ENCODE measurements around the gene ZNF408.

ZNF408 gene

DNA sequence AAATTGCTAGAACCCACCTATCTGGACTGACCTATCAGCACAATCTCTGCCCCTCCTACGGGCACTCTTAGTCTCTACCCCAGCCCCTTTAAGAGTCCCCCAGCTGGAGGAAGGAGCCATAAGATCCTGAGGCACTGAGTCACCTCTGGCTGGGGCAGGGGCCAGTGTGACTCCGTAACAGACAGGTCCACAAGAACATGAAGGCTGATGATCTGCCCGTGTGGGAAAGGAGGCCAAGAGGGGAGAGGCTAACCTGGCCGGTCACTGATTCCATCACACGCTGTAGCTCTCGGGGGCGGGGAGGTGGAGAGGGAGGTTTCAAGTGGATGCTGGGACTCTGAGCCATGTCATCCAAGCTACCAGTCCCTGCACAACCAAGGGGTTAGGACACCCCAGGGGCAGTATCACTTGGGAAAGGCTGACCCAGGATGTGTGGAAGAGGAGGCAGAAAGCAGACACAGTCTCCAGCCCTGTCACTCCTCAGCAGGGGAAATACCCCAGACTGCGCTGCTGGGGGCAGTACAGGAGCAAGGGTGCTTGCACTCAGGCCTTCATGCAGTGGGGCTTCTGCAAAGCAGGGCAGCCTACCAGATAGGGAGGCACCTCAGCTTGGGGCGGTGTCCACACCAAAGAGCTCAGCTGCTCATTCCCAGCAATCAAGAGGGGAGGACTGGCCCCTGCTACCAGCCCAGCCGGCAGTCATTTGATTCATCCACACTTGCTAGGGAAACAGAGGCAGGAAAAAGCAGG lies 22.7 kb upstream of the ZNF408 start:
- no peak overlapping the region for H2AFZ ChIP-seq (ENCODE audit: low read length)
- H4K20me1 ChIP-seq (ENCODE audit: insufficient read depth, low read length, poor library complexity, severe bottlenecking) = no peaks in the 10 kb centered on the region
- H3K9me2 ChIP-seq (replicated peaks; ENCODE audit: low read depth, low read length) = no peaks in the 10 kb centered on the region
- peaks cover 16% of the 10 kb centered on the region; the same call in 1 of the 2 replicates for H3F3A ChIP-seq (ENCODE audit: low read depth)
- no peak overlapping the region for H3K4me2 ChIP-seq (ENCODE audit: low read depth, low read length, poor library complexity, severe bottlenecking)
- TF ChIP-seq, protein P1, sequence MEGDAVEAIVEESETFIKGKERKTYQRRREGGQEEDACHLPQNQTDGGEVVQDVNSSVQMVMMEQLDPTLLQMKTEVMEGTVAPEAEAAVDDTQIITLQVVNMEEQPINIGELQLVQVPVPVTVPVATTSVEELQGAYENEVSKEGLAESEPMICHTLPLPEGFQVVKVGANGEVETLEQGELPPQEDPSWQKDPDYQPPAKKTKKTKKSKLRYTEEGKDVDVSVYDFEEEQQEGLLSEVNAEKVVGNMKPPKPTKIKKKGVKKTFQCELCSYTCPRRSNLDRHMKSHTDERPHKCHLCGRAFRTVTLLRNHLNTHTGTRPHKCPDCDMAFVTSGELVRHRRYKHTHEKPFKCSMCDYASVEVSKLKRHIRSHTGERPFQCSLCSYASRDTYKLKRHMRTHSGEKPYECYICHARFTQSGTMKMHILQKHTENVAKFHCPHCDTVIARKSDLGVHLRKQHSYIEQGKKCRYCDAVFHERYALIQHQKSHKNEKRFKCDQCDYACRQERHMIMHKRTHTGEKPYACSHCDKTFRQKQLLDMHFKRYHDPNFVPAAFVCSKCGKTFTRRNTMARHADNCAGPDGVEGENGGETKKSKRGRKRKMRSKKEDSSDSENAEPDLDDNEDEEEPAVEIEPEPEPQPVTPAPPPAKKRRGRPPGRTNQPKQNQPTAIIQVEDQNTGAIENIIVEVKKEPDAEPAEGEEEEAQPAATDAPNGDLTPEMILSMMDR (conservative IDR thresholded peaks at IDR 0.05; ENCODE audit: low read length) = no peak
- TF ChIP-seq EZH2phosphoT487 (IDR thresholded peaks at IDR 0.05; ENCODE audit: borderline replicate concordance) = no peak
- peaks cover 36% of the 10 kb centered on the region for H3K4me1 ChIP-seq (ENCODE audit: insufficient read depth, low read length, poor library complexity, severe bottlenecking)
- no peaks in the 10 kb centered on the region for H3K9me3 ChIP-seq (ENCODE audit: insufficient read depth, low read depth, low read length)
- no peaks in the 10 kb centered on the region for H3K27me3 ChIP-seq (ENCODE audit: insufficient read depth, low read length, poor library complexity, severe bottlenecking)
- peaks cover 64% of the 10 kb centered on the region; the same call in 1 of the 2 replicates for H3K36me3 ChIP-seq (ENCODE audit: insufficient read depth, low read length)
- no peak overlapping the region for H3K9ac ChIP-seq (ENCODE audit: low read depth, low read length, poor library complexity, severe bottlenecking)
- no peak overlapping the region for H3K4me3 ChIP-seq (ENCODE audit: low read length, poor library complexity, severe bottlenecking)
- peaks cover 4% of the 10 kb centered on the region; the same call in 1 of the 2 replicates for H3K79me2 ChIP-seq (ENCODE audit: insufficient read depth, low read length)

- H3K9me2 ChIP-seq (replicated peaks; ENCODE audit: low read depth, low read length) = no peaks in the 10 kb centered on the region
- H3K4me3 ChIP-seq (ENCODE audit: low read length, poor library complexity, severe bottlenecking) = no peak overlapping the region
- peaks cover 16% of the 10 kb centered on the region; the same call in 1 of the 2 replicates for H3F3A ChIP-seq (ENCODE audit: low read depth)
- H2AFZ ChIP-seq (ENCODE audit: low read length) = no peak overlapping the region
- H3K79me2 ChIP-seq (ENCODE audit: insufficient read depth, low read length) = no peaks in the 10 kb centered on the region
- H3K4me2 ChIP-seq (ENCODE audit: low read depth, low read length, poor library complexity, severe bottlenecking) = no peak overlapping the region
- H3K36me3 ChIP-seq (ENCODE audit: insufficient read depth, low read length) = peaks cover 58% of the 10 kb centered on the region; the same call in 1 of the 2 replicates
- no peaks in the 10 kb centered on the region for H3K27me3 ChIP-seq (ENCODE audit: insufficient read depth, low read length, poor library complexity, severe bottlenecking)
- H4K20me1 ChIP-seq (ENCODE audit: insufficient read depth, low read length, poor library complexity, severe bottlenecking) = no peaks in the 10 kb centered on the region
- TF ChIP-seq, protein P1 (conservative IDR thresholded peaks at IDR 0.05; ENCODE audit: low read length) = no peak
- TF ChIP-seq EZH2phosphoT487 (IDR thresholded peaks at IDR 0.05; ENCODE audit: borderline replicate concordance) = no peak
- H3K4me1 ChIP-seq (ENCODE audit: insufficient read depth, low read length, poor library complexity, severe bottlenecking) = peaks cover 31% of the 10 kb centered on the region
- no peak overlapping the region for H3K9ac ChIP-seq (ENCODE audit: low read depth, low read length, poor library complexity, severe bottlenecking)
- H3K9me3 ChIP-seq (ENCODE audit: insufficient read depth, low read depth, low read length) = no peaks in the 10 kb centered on the region
Observed at GRCh38 chr11:46678741-46679130, 22.1 kb upstream of the ZNF408 start.

DNA sequence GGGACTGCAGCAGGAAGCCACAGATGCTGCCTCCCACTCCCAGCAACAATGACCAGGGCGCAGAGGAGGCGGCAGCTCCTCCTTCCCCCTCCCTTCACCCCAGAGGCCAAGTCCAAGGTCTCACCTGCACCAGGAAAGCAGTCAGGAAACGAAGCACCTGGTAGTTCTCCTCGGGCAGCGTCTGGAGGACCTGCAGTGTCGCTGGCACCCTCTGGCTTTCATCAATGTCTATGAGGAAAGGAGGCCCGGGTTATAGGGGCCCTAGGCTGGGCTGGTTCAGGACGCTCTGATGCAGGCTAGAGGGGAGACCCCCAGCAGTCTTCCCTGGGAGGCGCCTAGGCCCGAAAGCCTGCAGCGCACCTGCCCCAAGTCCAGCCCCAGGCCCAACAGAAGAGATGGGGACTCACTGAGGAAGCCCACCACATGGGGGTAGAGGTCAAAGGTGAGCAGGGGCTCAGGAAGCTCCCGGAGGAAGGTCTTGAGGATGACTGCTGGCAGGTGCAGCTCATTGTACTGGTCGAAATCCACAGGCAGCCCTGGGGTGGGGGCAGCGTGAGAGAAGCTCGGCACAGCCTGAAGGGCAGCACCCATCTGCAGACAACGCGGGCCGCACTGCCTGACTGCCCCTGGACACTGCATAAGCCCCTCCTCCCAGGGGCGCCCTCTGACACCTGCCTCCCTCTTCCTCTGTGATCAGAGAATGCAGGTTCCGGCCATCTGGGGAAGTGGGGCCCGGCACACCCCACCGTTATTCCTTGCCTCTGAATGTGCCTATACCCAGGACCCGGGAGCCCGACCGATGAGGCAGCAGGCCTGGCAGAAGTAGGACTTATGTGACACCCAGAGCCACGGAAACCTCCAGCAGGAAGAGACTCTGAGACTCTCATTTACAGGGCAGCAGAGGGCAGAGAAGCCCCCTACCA lies 21.3 kb upstream of the ZNF408 start:
- no peaks in the 10 kb centered on the region for H4K20me1 ChIP-seq (ENCODE audit: insufficient read depth, low read length, poor library complexity, severe bottlenecking)
- H3F3A ChIP-seq (ENCODE audit: low read depth) = peaks cover 12% of the 10 kb centered on the region; the same call in 1 of the 2 replicates
- no peak overlapping the region for H2AFZ ChIP-seq (ENCODE audit: low read length)
- no peak overlapping the region for H3K9ac ChIP-seq (ENCODE audit: low read depth, low read length, poor library complexity, severe bottlenecking)
- peaks cover 27% of the 10 kb centered on the region for H3K4me1 ChIP-seq (ENCODE audit: insufficient read depth, low read length, poor library complexity, severe bottlenecking)
- peaks cover 58% of the 10 kb centered on the region; the same call in 1 of the 2 replicates for H3K36me3 ChIP-seq (ENCODE audit: insufficient read depth, low read length)
- TF ChIP-seq, protein P1 (conservative IDR thresholded peaks at IDR 0.05; ENCODE audit: low read length) = no peak
- no peak for TF ChIP-seq EZH2phosphoT487 (IDR thresholded peaks at IDR 0.05; ENCODE audit: borderline replicate concordance)
- no peaks in the 10 kb centered on the region for H3K79me2 ChIP-seq (ENCODE audit: insufficient read depth, low read length)
- H3K9me3 ChIP-seq (ENCODE audit: insufficient read depth, low read depth, low read length) = no peaks in the 10 kb centered on the region
- H3K4me3 ChIP-seq (ENCODE audit: low read length, poor library complexity, severe bottlenecking) = no peak overlapping the region
- H3K9me2 ChIP-seq (replicated peaks; ENCODE audit: low read depth, low read length) = no peaks in the 10 kb centered on the region
- H3K4me2 ChIP-seq (ENCODE audit: low read depth, low read length, poor library complexity, severe bottlenecking) = no peak overlapping the region
- H3K27me3 ChIP-seq (ENCODE audit: insufficient read depth, low read length, poor library complexity, severe bottlenecking) = no peaks in the 10 kb centered on the region
